Fibroblast of upper back skin (primary cell): ENCODE measurements around the gene STK38L.
"Not testable (repeated sequence)": the region's sequence is repeated elsewhere in the genome, so short reads cannot be mapped to it uniquely, and the experiment has no call there.

Experiments
- DNase-seq: peaks from one replicate; pipeline ENCODE4 v3.0.0-alpha.2; 2013

Gene STK38L

GRCh38 chr12:27229367-27229766 lies 14.7 kb upstream of the STK38L start:
- no peak for DNase-seq

- DNase-seq, result not testable (repeated sequence)
Observed at GRCh38 chr12:27231374-27231773, 12.7 kb upstream of the STK38L start.

- no peak for DNase-seq
Observed at GRCh38 chr12:27233814-27234213, 10.3 kb upstream of the STK38L start.

DNA sequence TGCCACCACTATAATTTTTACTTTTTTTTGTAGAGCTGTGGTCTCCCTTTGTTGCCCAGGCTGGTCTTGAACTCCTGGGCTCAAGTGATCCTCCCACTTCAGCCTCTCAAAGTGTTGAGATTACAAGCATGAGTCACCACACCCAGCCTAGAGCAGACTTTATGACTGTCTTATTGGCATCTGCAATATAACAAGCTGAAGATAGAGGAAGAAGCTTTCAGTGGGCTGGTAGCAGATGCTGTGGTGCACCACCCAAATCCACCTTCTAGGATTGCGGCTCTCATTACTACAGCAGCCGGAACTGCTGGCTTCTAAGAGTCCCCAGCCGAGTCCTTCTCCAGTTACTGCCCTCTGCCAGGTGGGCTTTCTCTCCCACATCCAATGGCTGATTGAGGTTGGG lies 7.6 kb upstream of the STK38L start:
- no peak for DNase-seq

DNA sequence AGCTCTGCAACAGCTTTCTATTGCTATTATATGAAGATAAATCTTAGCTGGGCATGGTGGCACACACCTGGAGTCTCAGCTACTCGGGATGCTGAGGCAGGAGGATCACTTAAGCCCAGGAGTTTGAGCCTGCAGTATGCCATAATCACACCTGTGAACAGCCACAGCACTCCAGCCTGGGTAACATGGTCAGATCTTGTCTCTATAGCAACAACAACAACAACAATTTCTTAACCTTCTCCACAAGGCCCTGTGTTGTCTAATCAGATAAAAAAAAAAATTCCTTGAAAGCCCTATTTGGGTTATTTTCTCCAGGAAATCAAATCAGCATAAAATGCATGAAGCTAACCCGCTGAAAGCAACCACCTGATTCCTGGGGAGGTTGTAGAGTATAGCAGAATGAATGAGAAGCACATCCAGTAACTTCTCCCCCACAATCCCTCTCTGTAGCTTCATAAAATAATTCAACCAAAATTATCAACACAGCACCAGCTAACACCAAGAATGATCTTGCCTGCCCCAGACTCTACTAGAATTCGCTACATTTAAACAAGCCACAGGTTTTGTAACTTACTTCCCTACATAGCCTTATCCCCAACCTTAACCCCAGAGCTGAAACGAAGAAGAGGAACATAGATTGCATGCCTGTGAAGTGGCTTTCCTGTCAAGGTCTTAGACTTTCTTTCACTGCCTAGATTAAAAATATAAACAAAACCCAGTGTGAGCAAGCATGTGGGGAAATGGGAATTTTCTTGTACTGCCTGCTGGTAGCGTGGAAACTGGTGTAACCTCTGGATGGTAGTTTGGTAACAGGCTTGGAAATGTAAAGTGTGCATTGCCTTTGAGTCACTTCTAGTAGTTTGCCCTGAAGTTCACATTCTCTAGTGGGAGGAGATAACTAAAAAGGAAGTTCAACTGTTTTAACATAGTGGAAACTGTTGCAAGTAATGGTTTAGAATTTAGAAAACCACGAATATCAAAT lies 6.0 kb upstream of the STK38L start:
- no peak for DNase-seq

GRCh38 chr12:27243006-27243405 lies 1.1 kb upstream of the STK38L start:
- DNase-seq, result no peak

GRCh38 chr12:27244689-27245488 lies 803 bp downstream of the STK38L start:
- DNase-seq, result peak; percentile 30

DNA sequence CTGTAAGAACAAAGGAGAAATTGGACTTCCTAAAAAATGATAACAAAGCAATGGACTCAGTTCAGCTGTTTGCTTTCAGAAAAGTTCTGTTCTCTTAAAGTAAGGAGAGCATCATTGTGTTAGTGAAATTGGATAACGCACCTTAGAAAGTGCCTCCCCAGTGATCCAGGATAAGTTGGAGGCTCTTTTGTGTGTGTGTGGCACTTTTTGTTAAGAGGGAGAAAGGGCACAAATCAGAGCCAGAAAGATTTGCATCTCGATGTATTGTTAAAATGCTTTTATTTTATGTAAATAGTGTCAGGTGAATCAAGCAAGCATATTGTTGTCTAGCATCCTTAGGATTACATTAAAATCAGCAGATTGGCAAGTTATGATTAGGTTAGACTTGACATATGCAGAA lies 2.1 kb downstream of the STK38L start:
- no peak for DNase-seq

DNA sequence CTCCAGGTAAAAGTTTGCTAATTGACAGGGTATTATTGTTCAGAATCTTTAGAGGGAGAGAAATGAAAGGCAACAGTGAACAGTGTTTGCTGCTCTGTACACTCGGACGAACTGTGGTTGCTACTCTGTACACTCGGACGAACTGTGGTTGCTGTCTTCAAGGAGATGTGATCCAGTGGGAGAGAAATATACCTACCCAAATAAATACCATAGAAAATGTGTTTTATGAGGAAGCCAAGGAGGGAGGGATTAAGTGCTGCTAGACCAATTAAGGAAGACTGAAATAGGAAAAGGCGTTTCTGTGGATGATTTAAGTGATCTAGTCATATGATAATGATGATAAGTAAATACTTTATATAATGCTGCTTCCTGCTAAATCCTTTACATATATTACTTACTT lies 2.7 kb downstream of the STK38L start:
- no peak for DNase-seq

- no peak for DNase-seq
Observed at GRCh38 chr12:27252934-27253333, 8.8 kb downstream of the STK38L start.

- no peak for DNase-seq
Observed at GRCh38 chr12:27253347-27253746, 9.3 kb downstream of the STK38L start.

GRCh38 chr12:27255806-27256205 lies 11.7 kb downstream of the STK38L start:
- no peak for DNase-seq

- DNase-seq, result peak; percentile 28
Observed at GRCh38 chr12:27257104-27257843, 13.2 kb downstream of the STK38L start.

DNA sequence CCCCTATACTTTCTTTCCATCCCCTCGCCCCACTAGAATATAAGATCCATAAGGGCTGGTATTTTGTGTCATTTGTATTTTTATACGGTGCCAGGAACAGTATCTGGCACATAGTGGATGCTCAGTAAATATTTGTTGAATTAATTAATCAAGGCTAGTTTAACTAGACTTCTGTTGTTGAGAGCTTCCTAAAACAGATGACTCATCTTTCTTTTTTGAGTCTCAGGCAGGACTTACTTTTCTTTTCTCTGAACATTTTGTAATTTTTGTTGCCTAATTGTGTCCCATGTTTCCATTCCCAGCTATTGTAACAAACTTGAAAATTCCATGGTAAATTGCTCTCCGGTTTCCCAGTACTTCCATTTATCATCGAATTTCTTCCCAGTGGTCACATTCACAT lies 16.7 kb downstream of the STK38L start:
- DNase-seq, result peak; percentile 25

DNA sequence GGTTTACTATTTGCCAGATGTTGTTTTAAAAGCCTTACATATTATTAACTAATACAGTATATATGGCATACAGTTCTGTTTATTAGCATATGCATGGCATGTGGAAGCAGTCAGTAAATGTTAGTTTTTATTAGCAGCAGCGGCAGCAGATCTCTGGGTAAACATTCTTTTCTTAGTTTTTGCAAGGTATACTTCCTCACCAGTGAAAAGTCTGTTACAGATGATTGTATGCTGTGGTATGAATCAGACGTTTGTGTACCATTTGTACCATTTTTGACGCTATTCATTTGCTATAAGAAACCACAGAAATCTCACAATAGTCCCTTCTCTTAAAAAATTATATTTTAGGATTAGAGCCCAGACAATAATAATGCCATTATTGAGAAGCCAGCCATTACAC lies 17.8 kb downstream of the STK38L start:
- DNase-seq, result no peak

- no peak for DNase-seq
Observed at GRCh38 chr12:27270148-27270547, 26.1 kb downstream of the STK38L start.

- DNase-seq, result no peak
Observed at GRCh38 chr12:27271206-27271605, 27.1 kb downstream of the STK38L start.

DNA sequence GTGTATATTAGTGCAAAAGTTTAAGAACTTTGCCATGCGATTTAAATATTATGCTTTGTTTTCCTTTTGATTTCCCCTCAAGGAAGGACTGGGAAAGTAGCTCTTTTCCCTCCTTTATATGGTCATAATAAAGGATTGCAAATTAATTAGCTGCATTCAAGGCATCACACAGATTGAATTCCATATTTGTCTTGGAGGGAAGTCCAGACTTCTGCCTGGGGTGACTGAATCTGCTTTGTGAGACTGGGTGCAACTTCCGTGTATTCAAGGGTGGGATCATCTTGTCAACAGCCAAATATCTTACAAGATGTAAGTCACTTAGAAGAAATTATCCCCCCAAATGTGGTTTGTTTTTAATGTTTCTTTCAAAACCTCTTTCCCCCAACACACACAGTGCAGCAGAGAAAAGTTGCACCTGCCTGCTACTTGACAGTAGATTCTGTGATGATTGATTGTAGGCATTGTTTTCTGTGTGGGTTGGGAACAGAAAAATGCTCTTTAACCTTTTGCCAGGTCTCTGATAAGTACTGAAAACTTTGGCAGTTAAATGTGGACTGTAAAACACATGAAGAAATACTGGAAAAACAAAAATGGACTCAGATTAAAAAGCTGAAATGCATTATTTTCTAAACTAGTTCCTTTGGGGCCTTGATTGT lies 28.4 kb downstream of the STK38L start:
- no peak for DNase-seq

DNA sequence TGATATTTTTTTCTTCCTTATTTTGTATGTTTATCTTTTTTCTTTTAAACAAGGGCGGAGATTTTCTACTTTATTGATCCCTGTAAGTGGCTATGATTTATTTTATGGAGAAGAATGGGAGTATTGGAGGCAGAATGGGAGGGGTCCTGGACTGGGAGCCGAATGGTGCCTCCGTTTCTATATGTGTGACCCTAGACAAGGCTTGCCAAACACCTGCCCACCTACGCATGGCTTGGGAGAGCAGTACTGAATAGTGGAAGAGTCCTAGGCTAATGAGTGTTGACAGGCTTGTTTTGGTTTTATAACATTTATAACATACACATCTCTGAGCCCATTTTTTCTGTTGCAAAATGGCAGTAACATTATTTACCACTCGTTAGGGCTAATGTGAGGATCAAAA lies 29.0 kb downstream of the STK38L start:
- DNase-seq, result no peak

DNA sequence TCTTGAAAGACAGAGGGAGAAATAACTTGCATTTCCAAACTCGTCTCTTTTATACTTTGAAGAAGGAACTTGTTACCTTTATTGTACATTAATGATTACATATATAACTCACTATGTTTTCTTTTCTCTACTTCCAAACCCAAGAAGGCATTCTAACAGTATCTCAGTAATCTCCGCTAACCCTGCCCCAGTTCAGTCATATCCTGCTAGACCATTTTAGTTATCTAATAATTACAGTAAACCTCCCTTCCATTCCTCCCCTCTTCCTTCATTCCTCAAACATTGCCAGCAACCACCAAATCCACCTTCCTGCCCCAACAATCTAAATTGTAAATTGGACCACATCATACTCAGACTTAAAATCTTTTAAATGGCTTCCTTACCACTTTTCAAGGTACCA lies 30.6 kb downstream of the STK38L start:
- DNase-seq, result peak; percentile 22

DNA sequence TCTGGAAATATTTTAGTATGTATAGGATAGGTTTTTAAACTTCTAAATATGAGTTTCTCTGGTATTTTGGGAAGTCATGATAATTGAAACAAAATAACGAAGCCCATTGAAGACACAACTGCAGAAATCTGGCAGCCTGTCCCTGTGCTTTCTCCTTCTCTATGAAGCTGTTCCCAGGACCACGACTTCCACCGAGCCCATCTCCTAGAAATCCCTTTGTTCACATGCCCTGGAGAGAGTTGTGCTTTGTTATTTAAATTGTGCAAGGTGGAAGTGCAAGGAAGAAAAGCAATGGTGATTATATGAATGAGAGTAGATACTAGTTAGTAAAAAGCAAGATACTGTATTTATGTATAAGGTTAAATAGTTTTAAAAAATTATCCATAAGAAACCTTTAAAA lies 32.2 kb downstream of the STK38L start:
- DNase-seq, result no peak

DNA sequence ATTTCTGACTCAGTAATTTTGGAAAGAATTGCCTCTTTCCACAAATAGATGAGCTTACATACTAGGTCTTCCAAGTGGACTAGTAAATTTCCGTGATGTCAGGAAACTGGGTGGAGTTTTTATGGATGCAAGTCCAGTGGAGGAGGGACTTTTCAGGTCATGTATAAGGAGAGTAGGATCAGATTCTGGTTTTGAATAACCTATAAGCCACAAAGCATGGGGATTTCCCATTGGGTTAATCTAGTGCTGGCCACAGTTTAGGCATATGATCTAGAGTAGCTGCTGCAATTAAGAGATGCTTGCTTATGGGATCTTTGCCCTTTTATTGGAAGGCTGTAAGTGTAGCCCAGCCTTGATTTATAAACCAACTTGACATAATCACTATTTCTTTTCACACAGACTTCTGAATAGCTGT lies 33.8 kb downstream of the STK38L start:
- DNase-seq, result peak; percentile 89

DNA sequence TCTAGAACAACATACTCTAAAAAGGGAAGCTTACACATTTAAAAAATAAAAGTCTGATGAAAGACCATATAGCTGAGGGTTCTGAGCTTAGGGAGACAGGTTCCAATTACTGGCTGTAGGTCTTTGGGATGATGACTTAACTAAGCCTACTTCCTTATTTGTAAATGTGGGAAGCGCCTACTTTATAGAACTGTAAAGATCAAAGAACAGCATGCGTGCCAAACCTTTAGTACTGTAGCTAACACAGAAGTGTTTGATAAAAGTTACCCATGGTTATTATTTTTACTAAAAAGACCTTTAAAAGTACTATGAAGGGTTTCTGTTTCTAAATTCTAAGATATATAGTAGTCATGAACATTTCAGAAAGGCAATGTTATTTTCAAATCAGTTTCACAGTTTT lies 35.7 kb downstream of the STK38L start:
- DNase-seq, result peak; percentile 16
